B cell (primary cell): ENCODE measurements around the gene DNAH8.
"Not testable (repeated sequence)": the region's sequence is repeated elsewhere in the genome, so short reads cannot be mapped to it uniquely, and the experiment has no call there.

ENCODE experiments used
- CTCF ChIP-seq: fragments of 200-600 bp; IDR thresholded peaks from one replicate; pipeline ENCODE4 v1.8.0; 2022; ENCODE audit warnings: antibody characterized with exemption, mild to moderate bottlenecking
- EZH2 ChIP-seq: IDR thresholded peaks from 2 replicates; pipeline ENCODE4 v1.6.1; 2012; ENCODE audit warnings: borderline replicate concordance, low read depth, mild to moderate bottlenecking, moderate library complexity, low read length; ENCODE audit not compliant: insufficient read depth, poor library complexity, severe bottlenecking

- not testable (repeated sequence) for TF ChIP-seq CTCF, EZH2
These were observed 158.7 kb downstream of the DNAH8 start for GRCh38 chr6:38873816-38874215.
